ENCODE results near the gene IDE.

IDE gene

DNA sequence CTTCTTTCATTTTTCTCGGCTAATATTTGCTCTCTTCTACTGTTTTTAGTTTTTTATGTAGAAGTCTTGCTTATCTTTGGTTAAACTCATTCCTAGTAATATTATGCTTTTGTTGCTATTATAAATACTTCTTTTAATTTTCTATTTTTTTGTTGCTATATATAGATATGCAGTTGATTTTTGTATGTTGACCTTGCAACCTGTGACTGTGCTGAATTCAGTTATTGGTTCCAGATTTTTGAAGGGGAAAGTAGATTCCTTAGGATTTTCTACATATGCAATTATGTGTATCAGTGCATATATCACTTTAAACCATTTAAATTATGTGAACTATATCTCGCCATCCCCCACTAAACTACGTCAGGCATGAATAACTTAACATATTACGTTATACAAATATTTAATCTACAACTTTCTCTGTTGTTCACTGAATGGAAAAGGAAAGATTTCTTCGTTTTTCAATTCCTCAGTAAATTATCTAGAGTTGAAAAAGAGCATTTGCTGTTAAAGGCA lies 71.5 kb downstream of the IDE start:
- TF ChIP-seq, protein P1, sequence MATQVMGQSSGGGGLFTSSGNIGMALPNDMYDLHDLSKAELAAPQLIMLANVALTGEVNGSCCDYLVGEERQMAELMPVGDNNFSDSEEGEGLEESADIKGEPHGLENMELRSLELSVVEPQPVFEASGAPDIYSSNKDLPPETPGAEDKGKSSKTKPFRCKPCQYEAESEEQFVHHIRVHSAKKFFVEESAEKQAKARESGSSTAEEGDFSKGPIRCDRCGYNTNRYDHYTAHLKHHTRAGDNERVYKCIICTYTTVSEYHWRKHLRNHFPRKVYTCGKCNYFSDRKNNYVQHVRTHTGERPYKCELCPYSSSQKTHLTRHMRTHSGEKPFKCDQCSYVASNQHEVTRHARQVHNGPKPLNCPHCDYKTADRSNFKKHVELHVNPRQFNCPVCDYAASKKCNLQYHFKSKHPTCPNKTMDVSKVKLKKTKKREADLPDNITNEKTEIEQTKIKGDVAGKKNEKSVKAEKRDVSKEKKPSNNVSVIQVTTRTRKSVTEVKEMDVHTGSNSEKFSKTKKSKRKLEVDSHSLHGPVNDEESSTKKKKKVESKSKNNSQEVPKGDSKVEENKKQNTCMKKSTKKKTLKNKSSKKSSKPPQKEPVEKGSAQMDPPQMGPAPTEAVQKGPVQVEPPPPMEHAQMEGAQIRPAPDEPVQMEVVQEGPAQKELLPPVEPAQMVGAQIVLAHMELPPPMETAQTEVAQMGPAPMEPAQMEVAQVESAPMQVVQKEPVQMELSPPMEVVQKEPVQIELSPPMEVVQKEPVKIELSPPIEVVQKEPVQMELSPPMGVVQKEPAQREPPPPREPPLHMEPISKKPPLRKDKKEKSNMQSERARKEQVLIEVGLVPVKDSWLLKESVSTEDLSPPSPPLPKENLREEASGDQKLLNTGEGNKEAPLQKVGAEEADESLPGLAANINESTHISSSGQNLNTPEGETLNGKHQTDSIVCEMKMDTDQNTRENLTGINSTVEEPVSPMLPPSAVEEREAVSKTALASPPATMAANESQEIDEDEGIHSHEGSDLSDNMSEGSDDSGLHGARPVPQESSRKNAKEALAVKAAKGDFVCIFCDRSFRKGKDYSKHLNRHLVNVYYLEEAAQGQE (IDR thresholded peaks at IDR 0.05; ENCODE audit: insufficient read depth in 1 of 2, low read depth in 2 of 2, low read length in 2 of 2) = no peak
- TF ChIP-seq FOXP2 (optimal IDR thresholded peaks at IDR 0.05; ENCODE audit: borderline replicate concordance, extremely low read depth, extremely low read length, insufficient read depth) (no peak), SIN3A (IDR thresholded peaks at IDR 0.05; ENCODE audit: borderline replicate concordance, insufficient read depth, low read length) (no peak), POLR2AphosphoS5 (IDR thresholded peaks at IDR 0.05; ENCODE audit: low read depth, low read length) (no peak), TAF1 (IDR thresholded peaks at IDR 0.05; ENCODE audit: borderline replicate concordance, insufficient read depth, low read length) (no peak)

GRCh38 chr10:92493362-92493761 lies 80.5 kb downstream of the IDE start:
- TF ChIP-seq TAF1 (IDR thresholded peaks at IDR 0.05; ENCODE audit: borderline replicate concordance, insufficient read depth, low read length) (no peak), POLR2AphosphoS5 (IDR thresholded peaks at IDR 0.05; ENCODE audit: low read depth, low read length) (no peak), SIN3A (IDR thresholded peaks at IDR 0.05; ENCODE audit: borderline replicate concordance, insufficient read depth, low read length) (no peak), FOXP2 (optimal IDR thresholded peaks at IDR 0.05; ENCODE audit: borderline replicate concordance, extremely low read depth, extremely low read length, insufficient read depth) (no peak)
- TF ChIP-seq, protein P1 (IDR thresholded peaks at IDR 0.05; ENCODE audit: insufficient read depth in 1 of 2, low read depth in 2 of 2, low read length in 2 of 2) = no peak

DNA sequence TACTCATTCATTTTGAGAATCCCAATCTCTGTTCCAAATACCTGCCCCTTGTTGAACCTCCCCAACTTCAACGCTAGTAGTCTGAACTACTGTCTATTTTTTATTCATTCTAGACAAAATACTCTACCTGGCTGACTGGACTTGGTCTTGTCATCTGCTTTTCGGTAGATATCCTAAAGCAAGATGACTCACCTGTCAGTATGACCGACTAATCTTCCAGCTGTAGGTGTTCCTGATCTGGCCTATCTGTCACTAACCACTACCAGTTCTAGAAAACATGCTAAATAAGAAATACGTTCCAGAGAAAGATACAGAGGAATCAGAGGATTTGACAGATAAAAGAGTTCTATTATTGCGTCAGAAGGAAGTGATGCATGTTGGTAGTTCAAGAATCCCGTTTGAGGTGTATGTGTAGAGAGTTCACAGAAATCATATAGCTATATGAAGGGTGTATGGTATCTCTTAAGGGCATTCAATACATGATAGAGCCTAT lies 81.1 kb downstream of the IDE start:
- TF ChIP-seq FOXP2 (optimal IDR thresholded peaks at IDR 0.05; ENCODE audit: borderline replicate concordance, extremely low read depth, extremely low read length, insufficient read depth) = no peak
- TF ChIP-seq POLR2AphosphoS5 (IDR thresholded peaks at IDR 0.05; ENCODE audit: low read depth, low read length) = no peak
- TF ChIP-seq TAF1 (IDR thresholded peaks at IDR 0.05; ENCODE audit: borderline replicate concordance, insufficient read depth, low read length) = no peak
- TF ChIP-seq, protein P1 (IDR thresholded peaks at IDR 0.05; ENCODE audit: insufficient read depth in 1 of 2, low read depth in 2 of 2, low read length in 2 of 2) = no peak
- TF ChIP-seq SIN3A (IDR thresholded peaks at IDR 0.05; ENCODE audit: borderline replicate concordance, insufficient read depth, low read length) = no peak

DNA sequence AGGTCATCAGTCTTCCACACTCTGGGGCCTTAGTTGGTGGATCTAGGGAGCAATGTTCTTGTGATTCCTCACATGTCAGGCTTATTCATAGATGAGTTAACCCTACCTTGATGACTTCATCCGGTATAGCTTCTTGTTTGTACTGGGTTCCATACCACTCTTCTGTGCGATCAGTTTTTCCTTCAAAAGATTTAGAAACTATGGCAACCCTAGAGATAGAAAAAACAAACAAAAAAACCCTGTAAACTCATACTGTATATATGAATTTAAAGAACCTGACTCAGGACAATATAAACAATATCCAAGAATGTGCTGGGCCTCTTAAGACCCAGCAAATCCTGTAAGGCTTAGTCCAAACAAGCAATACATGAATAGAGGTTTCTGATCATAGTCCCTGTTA lies 83.5 kb downstream of the IDE start:
- TF ChIP-seq FOXP2 (optimal IDR thresholded peaks at IDR 0.05; ENCODE audit: borderline replicate concordance, extremely low read depth, extremely low read length, insufficient read depth) (no peak), SIN3A (IDR thresholded peaks at IDR 0.05; ENCODE audit: borderline replicate concordance, insufficient read depth, low read length) (no peak), TAF1 (IDR thresholded peaks at IDR 0.05; ENCODE audit: borderline replicate concordance, insufficient read depth, low read length) (no peak), POLR2AphosphoS5 (IDR thresholded peaks at IDR 0.05; ENCODE audit: low read depth, low read length) (no peak)
- TF ChIP-seq, protein P1 (IDR thresholded peaks at IDR 0.05; ENCODE audit: insufficient read depth in 1 of 2, low read depth in 2 of 2, low read length in 2 of 2) = no peak
